H1 (cell line): ENCODE data around the gene BRSK2. TPM values are rescaled to one million over a fixed set of nuclear protein-coding genes. Genes with fewer than 3 reads are reported as not detected.

Source experiments
- CTCF ChIA-PET: fragments of 300-600 bp; sonication (Branson Sonifier 250); formaldehyde crosslinking; loops from one replicate; lab custom pipeline; 2021; ENCODE audit not compliant: partially characterized antibody; lab: Charles Lee
- POLR2A ChIA-PET: fragments of 300-600 bp; sonication (Branson Sonifier 250); formaldehyde crosslinking; loops from one replicate; lab custom pipeline; 2021; ENCODE audit warnings: inconsistent platforms; ENCODE audit not compliant: partially characterized antibody; lab: Charles Lee
- DNase-seq, 2 experiments: peaks; one replicate each; pipeline versions ENCODE4 v3.0.0 to v3.0.0-alpha.2; 2010 to 2022; ENCODE audit warnings: low spot score in 2 of 2, low read depth in 1 of 2, mixed read lengths in 1 of 2
- FAIRE-seq: peaks from 2 replicates; lab custom pipeline; 2011; peaks lifted over from hg19 to GRCh38; lab: Jason Lieb, UNC
- H2AFZ ChIP-seq: 2 replicates; pipeline ENCODE4 v1.8.1; 2012; ENCODE audit warnings: low read length, inconsistent platforms
- H2AK5ac ChIP-seq: 2 replicates; pipeline ENCODE4 v1.6.1; 2013; ENCODE audit warnings: low read depth, low read length
- H2BK120ac ChIP-seq: replicated peaks from 2 replicates; pipeline ENCODE3; 2013; ENCODE audit warnings: low read depth, low read length, inconsistent platforms
- H2BK12ac ChIP-seq: 2 replicates; pipeline ENCODE4 v1.6.1; 2013; ENCODE audit warnings: low read depth, low read length
- H2BK15ac ChIP-seq: 2 replicates; pipeline ENCODE4 v1.6.1; 2013; ENCODE audit warnings: low read length
- H2BK20ac ChIP-seq: 2 replicates; pipeline ENCODE4 v1.6.1; 2013; ENCODE audit warnings: low read length
- H2BK5ac ChIP-seq: 2 replicates; pipeline ENCODE4 v1.6.1; 2013; ENCODE audit warnings: low read depth, low read length
- H3K14ac ChIP-seq: 2 replicates; pipeline ENCODE4 v1.6.1; 2013; ENCODE audit warnings: inconsistent platforms; ENCODE audit not compliant: insufficient read length
- H3K18ac ChIP-seq: 2 replicates; pipeline ENCODE4 v1.6.1; 2013; ENCODE audit warnings: low read length; ENCODE audit errors: extremely low read depth
- H3K23ac ChIP-seq: 2 replicates; pipeline ENCODE4 v1.6.1; 2013; ENCODE audit warnings: inconsistent platforms; ENCODE audit not compliant: insufficient read length
- H3K23me2 ChIP-seq: 2 replicates; pipeline ENCODE4 v1.6.1; 2013; ENCODE audit warnings: low read depth, low read length
- H3K27ac ChIP-seq: 2 replicates; pipeline ENCODE4 v1.6.1; 2011; ENCODE audit warnings: low read depth, low read length, inconsistent platforms
- H3K27me3 ChIP-seq, 4 experiments: replicated peaks in 1 of 4; 1 replicate in 1 of 4; 2 replicates in 3 of 4; pipeline versions ENCODE4 v1.6.1 to v1.8.1; 2011 to 2013; ENCODE audit warnings: low read length in 3 of 4, mild to moderate bottlenecking in 3 of 4, inconsistent platforms in 2 of 4, mixed read lengths in 2 of 4, moderate library complexity in 1 of 4; ENCODE audit not compliant: control insufficient read depth in 3 of 4, insufficient read depth in 3 of 4; ENCODE audit errors: extremely low read depth in 1 of 4
- H3K36me3 ChIP-seq, 4 experiments: 2 replicates each; pipeline versions ENCODE4 v1.6.1 to v1.8.1; 2011 to 2013; ENCODE audit warnings: mild to moderate bottlenecking in 4 of 4, low read length in 3 of 4, moderate library complexity in 2 of 4, control low read depth in 1 of 4, inconsistent platforms in 1 of 4; ENCODE audit not compliant: insufficient read depth in 4 of 4, control insufficient read depth in 2 of 4
- H3K4ac ChIP-seq: replicated peaks from 2 replicates; pipeline ENCODE3; 2013; ENCODE audit warnings: low read length, low read depth, mixed read lengths, inconsistent platforms; ENCODE audit not compliant: insufficient read length
- H3K4me1 ChIP-seq, 4 experiments: replicated peaks in 1 of 4; 1 replicate in 1 of 4; 2 replicates in 3 of 4; pipeline versions ENCODE4 v1.6.1 to v1.8.1; 2011 to 2013; ENCODE audit warnings: low read length in 3 of 4, inconsistent platforms in 2 of 4, mixed read lengths in 1 of 4; ENCODE audit not compliant: insufficient read depth in 4 of 4, control insufficient read depth in 3 of 4
- H3K4me2 ChIP-seq, 2 experiments: 2 replicates each; pipeline versions ENCODE4 v1.6.1 to v1.8.1; 2011 to 2013; ENCODE audit warnings: low read depth in 2 of 2, low read length in 2 of 2, control low read depth in 1 of 2, inconsistent platforms in 1 of 2, mild to moderate bottlenecking in 1 of 2; ENCODE audit not compliant: insufficient read depth in 1 of 2
- H3K4me3 ChIP-seq, 4 experiments: fragments of 200-600, 300-600 bp in 1 of 4; sonication (generic), shearing (Covaris generic), sonication (Bioruptor Twin) in 1 of 4; 2 replicates each; pipeline versions ENCODE4 v1.5.1 to v1.8.1; 2011 to 2016; ENCODE audit warnings: low read length in 4 of 4, low read depth in 3 of 4, control low read depth in 2 of 4, inconsistent platforms in 2 of 4, mild to moderate bottlenecking in 2 of 4, mixed read lengths in 1 of 4, moderate library complexity in 1 of 4; ENCODE audit not compliant: insufficient read depth in 2 of 4; ENCODE audit errors: extremely low read depth in 1 of 4
- H3K56ac ChIP-seq: replicated peaks from 2 replicates; pipeline ENCODE3; 2013; ENCODE audit warnings: low read depth, mild to moderate bottlenecking, mixed read lengths, low read length, inconsistent platforms; ENCODE audit not compliant: insufficient read length
- H3K79me1 ChIP-seq: 2 replicates; pipeline ENCODE4 v1.6.1; 2013; ENCODE audit warnings: low read depth, low read length, control low read depth
- H3K79me2 ChIP-seq, 2 experiments: 2 replicates each; pipeline versions ENCODE4 v1.6.1 to v1.8.1; 2012 to 2013; ENCODE audit warnings: low read length in 2 of 2, mild to moderate bottlenecking in 2 of 2, inconsistent platforms in 1 of 2; ENCODE audit not compliant: insufficient read depth in 2 of 2, control insufficient read depth in 1 of 2
- H3K9ac ChIP-seq, 4 experiments: replicated peaks in 1 of 4; 1 replicate in 1 of 4; 2 replicates in 3 of 4; pipeline versions ENCODE4 v1.6.1 to v1.8.1; 2011 to 2013; ENCODE audit warnings: low read depth in 3 of 4, low read length in 3 of 4, control low read depth in 2 of 4, mild to moderate bottlenecking in 2 of 4, moderate library complexity in 2 of 4, inconsistent platforms in 1 of 4; ENCODE audit errors: extremely low read depth in 1 of 4
- H3K9me3 ChIP-seq, 2 experiments: 2 replicates each; pipeline versions ENCODE4 v1.6.1 to v1.8.1; 2012 to 2013; ENCODE audit warnings: mild to moderate bottlenecking in 2 of 2, moderate library complexity in 2 of 2, control low read depth in 1 of 2, inconsistent platforms in 1 of 2, low read depth in 1 of 2, low read length in 1 of 2, mixed read lengths in 1 of 2; ENCODE audit not compliant: insufficient read depth in 2 of 2
- H4K20me1 ChIP-seq, 2 experiments: replicated peaks in 1 of 2; 2 replicates each; pipeline versions ENCODE3 to v1.8.1; 2011 to 2013; ENCODE audit warnings: inconsistent platforms in 2 of 2, low read length in 2 of 2, mild to moderate bottlenecking in 1 of 2; ENCODE audit not compliant: insufficient read depth in 2 of 2, control insufficient read depth in 1 of 2
- H4K5ac ChIP-seq: 2 replicates; pipeline ENCODE4 v1.6.1; 2013; ENCODE audit warnings: low read length, low read depth, mixed read lengths, inconsistent platforms; ENCODE audit not compliant: insufficient read length
- H4K8ac ChIP-seq: 2 replicates; pipeline ENCODE4 v1.8.0; 2013; ENCODE audit warnings: mild to moderate bottlenecking, moderate library complexity, low read length, inconsistent platforms; ENCODE audit not compliant: insufficient read depth; ENCODE audit errors: extremely low read depth
- H4K91ac ChIP-seq: replicated peaks from 2 replicates; pipeline ENCODE3; 2013; ENCODE audit warnings: low read length, mixed read lengths, inconsistent platforms; ENCODE audit not compliant: insufficient read length
- ASH2L ChIP-seq: fragments of 200-600, 300-600 bp; sonication (generic); IDR thresholded peaks from one replicate; pipeline ENCODE4 v1.7.1; 2017; ENCODE audit warnings: low read length
- ATF2 ChIP-seq: IDR thresholded peaks from 2 replicates; pipeline ENCODE4 v1.6.1; 2012; ENCODE audit warnings: low read length, inconsistent platforms
- CEBPB ChIP-seq: IDR thresholded peaks from 2 replicates; pipeline ENCODE4 v1.6.1; 2012; ENCODE audit warnings: low read depth, low read length
- CHD2 ChIP-seq: IDR thresholded peaks from 2 replicates; pipeline ENCODE4 v1.6.1; 2012; ENCODE audit warnings: low read length, improper control_type of control experiment
- EP300 ChIP-seq, 2 experiments: IDR thresholded peaks; 1 replicate in 1 of 2; 2 replicates in 1 of 2; pipeline ENCODE4 v1.6.1; 2011 to 2012; ENCODE audit warnings: low read depth in 2 of 2, low read length in 2 of 2, mild to moderate bottlenecking in 2 of 2, borderline replicate concordance in 1 of 2, inconsistent platforms in 1 of 2, moderate library complexity in 1 of 2
- HDAC6 ChIP-seq: IDR thresholded peaks from one replicate; pipeline ENCODE4 v1.7.1; 2012; ENCODE audit warnings: low read depth, mild to moderate bottlenecking, inconsistent platforms, low read length, moderate library complexity
- JUN ChIP-seq: IDR thresholded peaks from 2 replicates; pipeline ENCODE4 v1.6.1; 2011; ENCODE audit warnings: low read depth, mild to moderate bottlenecking, improper control_type of control experiment, low read length
- NRF1 ChIP-seq: IDR thresholded peaks from 2 replicates; pipeline ENCODE4 v1.6.1; 2011; ENCODE audit warnings: mild to moderate bottlenecking, low read depth, low read length, improper control_type of control experiment
- RAD21 ChIP-seq, 2 experiments: IDR thresholded peaks in 1 of 2; conservative IDR thresholded peaks in 1 of 2; 2 replicates each; pipeline ENCODE4 v1.6.1; 2011; ENCODE audit warnings: low read depth in 2 of 2, low read length in 2 of 2, improper control_type of control experiment in 1 of 2, inconsistent platforms in 1 of 2, mild to moderate bottlenecking in 1 of 2, moderate library complexity in 1 of 2
- SIRT6 ChIP-seq: IDR thresholded peaks from one replicate; pipeline ENCODE4 v1.7.1; 2012; ENCODE audit warnings: low read length, inconsistent platforms
- SUZ12 ChIP-seq: fragments of 200-600 bp; sonication (generic); IDR thresholded peaks from 2 replicates; pipeline ENCODE4 v1.6.1; 2012; ENCODE audit warnings: mild to moderate bottlenecking, inconsistent platforms, low read length, moderate library complexity, mixed read lengths
- TAF7 ChIP-seq: optimal IDR thresholded peaks from 2 replicates; pipeline ENCODE3; 2011; ENCODE audit warnings: low read depth, mild to moderate bottlenecking, inconsistent platforms, low read length, moderate library complexity, borderline replicate concordance
- WGBS, 2 experiments: shearing (Covaris generic) in 1 of 2; methylation state at CpG; one replicate each; pipeline versions ENCODE4 v1.1.6 to v1.1.7; 2013 to 2015; ENCODE audit warnings: low lambda C conversion rate in 2 of 2, mixed read lengths in 2 of 2, inconsistent platforms in 1 of 2, low coverage in 1 of 2, missing lambda C conversion rate in 1 of 2; ENCODE audit not compliant: insufficient replicate concordance in 2 of 2, insufficient coverage in 1 of 2, insufficient read length in 1 of 2; ENCODE audit errors: extremely low coverage in 1 of 2, missing lambda C conversion rate in 1 of 2; 5-methylcytosine and 5-hydroxymethylcytosine counted together
- polyA plus RNA-seq, 7 experiments: library from polyadenylated mRNA; depleted of rRNA in 3 of 7; stranded (reverse) in 5 of 7; unstranded in 2 of 7; fragments of >200 nt in 5 of 7; fragments of 200-250 nt in 2 of 7; gene quantifications; 1 replicate in 5 of 7; 2 replicates in 1 of 7; 4 replicates in 1 of 7; pipeline versions ENCODE4 v1.2.1 to v1.2.3, GENCODE V29; 2011 to 2013; ENCODE audit warnings: missing spikeins in 2 of 7, mixed read lengths in 2 of 7
- total RNA-seq: library from RNA; stranded (reverse); fragmentation: NEBNext Ultra II Directional; extraction: Animal tissue kit (Norgen Biotek cat#: 25700); gene quantifications from 2 replicates; pipeline ENCODE4 v1.2.1, GENCODE V29; 2021

BRSK2 gene
- total and polyA plus RNA-seq, 2 of the 8 experiments (the other 6 are each of a cell fraction or from before 2014, with no cell fraction given) = 17.3 to 27.1 TPM

GRCh38 chr11:1396375-1396841 is 6.7 kb downstream of the BRSK2 start:
- H3K23ac ChIP-seq = no peak overlapping the region
- H2AK5ac ChIP-seq = no peak overlapping the region
- H3K56ac ChIP-seq = no peak overlapping the region
- H2AFZ ChIP-seq = no peak overlapping the region
- H3K27me3 ChIP-seq = no peaks in the 10 kb centered on the region
- H3K4me1 ChIP-seq = peaks cover 0 to 1% (median 0%) of the 10 kb centered on the region in 4 experiments; a peak in 1 of 7 replicates
- H3K27ac ChIP-seq = no peak overlapping the region
- H2BK15ac ChIP-seq = no peak overlapping the region
- no peak overlapping the region for H3K4me3 ChIP-seq
- H3K4ac ChIP-seq = no peak overlapping the region
- peaks cover 7 to 52% of the 10 kb centered on the region in 2 experiments for H4K20me1 ChIP-seq
- ChIA-PET POLR2A (no interaction called here), CTCF (interaction anchor here (1.4 kb wide), 1 partner anchor 109 kb away, joined by 3 read pairs; no protein-coding TSS in a partner anchor)
- H2BK20ac ChIP-seq = no peak overlapping the region
- no peaks in the 10 kb centered on the region for H3K36me3 ChIP-seq
- H4K8ac ChIP-seq = peak overlapping the region; percentile 2; the same call in 1 of the 2 replicates
- H2BK5ac ChIP-seq = no peak overlapping the region
- H3K23me2 ChIP-seq = no peaks in the 10 kb centered on the region
- peaks cover 13 to 55% of the 10 kb centered on the region in 2 experiments; a peak in 3 of 4 replicates for H3K79me2 ChIP-seq
- WGBS, 2 experiments = 88% methylated on average over 12 of the region's 20 CpGs; no CpG with 5 or more reads in 1 of the 2 experiments
- DNase-seq = no peak
- H2BK12ac ChIP-seq = no peak overlapping the region
- H3K79me1 ChIP-seq = peaks cover 29% of the 10 kb centered on the region
- no peak overlapping the region for H3K18ac ChIP-seq
- no peak overlapping the region for H4K5ac ChIP-seq
- no peak overlapping the region for H2BK120ac ChIP-seq
- H3K4me2 ChIP-seq = no peak overlapping the region
- FAIRE-seq = no peak
- H3K9me3 ChIP-seq = no peaks in the 10 kb centered on the region
- no peak overlapping the region for H3K14ac ChIP-seq
- H4K91ac ChIP-seq = no peak overlapping the region
- no peak overlapping the region for H3K9ac ChIP-seq
- TF ChIP-seq SUZ12 (no peak), RAD21 (IDR thresholded peaks at IDR 0.05 in 1 of 2, conservative IDR thresholded peaks at IDR 0.05 in 1 of 2; ENCODE audit: low read depth in 2 of 2, low read length in 2 of 2) (no peak), JUN (no peak), HDAC6 (no peak), ASH2L (no peak), CHD2 (no peak), TAF7 (no peak), CEBPB (no peak), EP300 (IDR thresholded peaks at IDR 0.05; ENCODE audit: borderline replicate concordance in 1 of 2, low read depth in 2 of 2, low read length in 2 of 2) (no peak), NRF1 (no peak), ATF2 (no peak), SIRT6 (no peak)
